Measurements from ENCODE around the gene RASGEF1B.

- no peak for TF ChIP-seq CTCF (conservative IDR thresholded peaks at IDR 0.05; ENCODE audit: low read depth in 2 of 2)
- TF ChIP-seq EZH2 (IDR thresholded peaks at IDR 0.05; ENCODE audit: low read depth, unreplicated experiment), result no peak
These were observed 76.5 kb downstream of the RASGEF1B start for GRCh38 chr4:81395239-81395638.

All from GM23338 (cell line).